MM.1S (cell line): ENCODE measurements around the gene ANGPTL3.

Experiments used
- DNase-seq: peaks from one replicate; pipeline ENCODE4 v3.0.0-alpha.2; 2015
- H2AFZ ChIP-seq: fragments of 300-600 bp; sonication (generic); 2 replicates; pipeline ENCODE4 v1.6.0; 2016; ENCODE audit warnings: antibody characterized with exemption, low read length
- H3F3A ChIP-seq: fragments of 300-600 bp; sonication (generic); 2 replicates; pipeline ENCODE4 v1.6.1; 2016; ENCODE audit warnings: mild to moderate bottlenecking, antibody characterized with exemption, low read length, moderate library complexity, mixed read lengths; ENCODE audit not compliant: insufficient read depth
- H3K27ac ChIP-seq: fragments of 300-600 bp; sonication (generic); 2 replicates; pipeline ENCODE4 v1.5.1; 2016; ENCODE audit warnings: mild to moderate bottlenecking, low read length
- H3K27me3 ChIP-seq: fragments of 300-600 bp; sonication (generic); replicated peaks from 2 replicates; pipeline ENCODE4 v1.6.0; 2016; ENCODE audit warnings: low read length; ENCODE audit not compliant: insufficient read depth
- H3K36me3 ChIP-seq: fragments of 300-600 bp; sonication (generic); replicated peaks from 2 replicates; pipeline ENCODE4 v1.6.1; 2016; ENCODE audit warnings: mild to moderate bottlenecking, low read length, mixed read lengths; ENCODE audit not compliant: insufficient read depth
- H3K4me1 ChIP-seq: fragments of 300-600 bp; sonication (generic); 2 replicates; pipeline ENCODE4 v1.6.1; 2016; ENCODE audit warnings: low read length, mixed read lengths
- H3K4me2 ChIP-seq: fragments of 300-600 bp; sonication (generic); 2 replicates; pipeline ENCODE4 v1.6.0; 2016; ENCODE audit warnings: low read depth, low read length
- H3K4me3 ChIP-seq: fragments of 300-600 bp; sonication (generic); 2 replicates; pipeline ENCODE4 v1.5.1; 2016; ENCODE audit warnings: low read length, mixed read lengths
- H3K79me2 ChIP-seq: fragments of 300-600 bp; sonication (generic); 2 replicates; pipeline ENCODE4 v1.6.1; 2016; ENCODE audit warnings: mixed run types, low read length, mixed read lengths
- H3K9ac ChIP-seq: fragments of 300-600 bp; sonication (generic); 2 replicates; pipeline ENCODE4 v1.6.1; 2016; ENCODE audit warnings: low read length, mixed read lengths
- H3K9me2 ChIP-seq: fragments of 300-600 bp; sonication (generic); replicated peaks from 2 replicates; pipeline ENCODE4 v1.6.1; 2016; ENCODE audit warnings: mild to moderate bottlenecking, low read length, mixed read lengths; ENCODE audit not compliant: insufficient read depth
- H3K9me3 ChIP-seq: fragments of 300-600 bp; sonication (generic); replicated peaks from 2 replicates; pipeline ENCODE4 v1.6.1; 2016; ENCODE audit warnings: mild to moderate bottlenecking, low read length, mixed read lengths; ENCODE audit not compliant: insufficient read depth
- H4K20me1 ChIP-seq: fragments of 300-600 bp; sonication (generic); 2 replicates; pipeline ENCODE4 v1.6.1; 2016; ENCODE audit warnings: mild to moderate bottlenecking, low read length, moderate library complexity, mixed read lengths; ENCODE audit not compliant: insufficient read depth
- EZH2 ChIP-seq: fragments of 300-600 bp; sonication (generic); optimal IDR thresholded peaks from 2 replicates; pipeline ENCODE3; 2017; ENCODE audit warnings: low read depth, mild to moderate bottlenecking, antibody characterized with exemption, low read length, mixed read lengths
- EZH2phosphoT487 ChIP-seq: fragments of 300-600 bp; sonication (generic); IDR thresholded peaks from 2 replicates; pipeline ENCODE4 v1.6.1; 2018; ENCODE audit warnings: antibody characterized with exemption, low read length
- TF ChIP-seq, protein P1 (sequence below): fragments of 300-600 bp; sonication (generic); IDR thresholded peaks from 2 replicates; pipeline ENCODE4 v1.5.1; 2016; ENCODE audit warnings: antibody characterized with exemption, low read length, mixed read lengths

ANGPTL3 gene

DNA sequence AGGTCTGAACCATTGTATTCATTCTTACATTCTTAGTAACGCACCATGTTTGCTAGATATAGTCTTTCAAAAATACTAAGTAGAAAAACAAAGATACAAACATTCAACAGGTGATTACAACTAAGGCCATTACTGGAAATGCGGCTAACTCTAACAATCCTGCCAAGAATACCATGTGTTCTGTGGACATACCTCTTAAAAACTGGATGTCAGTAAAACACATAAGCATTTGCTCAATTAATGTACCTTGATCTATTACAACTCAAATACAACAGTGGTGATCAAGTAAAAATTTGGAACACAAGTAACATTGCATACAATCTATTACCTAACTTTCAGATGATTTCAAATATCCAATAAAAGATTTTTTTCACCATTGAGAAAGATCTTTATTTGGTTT lies 15.4 kb downstream of the ANGPTL3 start:
- Histone ChIP-seq H3K9ac (no peak overlapping the region), H3K4me1 (no peaks in the 10 kb centered on the region), H3K79me2 (no peaks in the 10 kb centered on the region), H4K20me1 (no peaks in the 10 kb centered on the region), H3K4me3 (no peak overlapping the region), H3K27me3 (no peaks in the 10 kb centered on the region), H2AFZ (no peak overlapping the region), H3K9me3 (no peaks in the 10 kb centered on the region), H3K36me3 (no peaks in the 10 kb centered on the region), H3K4me2 (no peak overlapping the region), H3F3A (no peaks in the 10 kb centered on the region), H3K27ac (no peak overlapping the region), H3K9me2 (no peaks in the 10 kb centered on the region)
- TF ChIP-seq, protein P1, sequence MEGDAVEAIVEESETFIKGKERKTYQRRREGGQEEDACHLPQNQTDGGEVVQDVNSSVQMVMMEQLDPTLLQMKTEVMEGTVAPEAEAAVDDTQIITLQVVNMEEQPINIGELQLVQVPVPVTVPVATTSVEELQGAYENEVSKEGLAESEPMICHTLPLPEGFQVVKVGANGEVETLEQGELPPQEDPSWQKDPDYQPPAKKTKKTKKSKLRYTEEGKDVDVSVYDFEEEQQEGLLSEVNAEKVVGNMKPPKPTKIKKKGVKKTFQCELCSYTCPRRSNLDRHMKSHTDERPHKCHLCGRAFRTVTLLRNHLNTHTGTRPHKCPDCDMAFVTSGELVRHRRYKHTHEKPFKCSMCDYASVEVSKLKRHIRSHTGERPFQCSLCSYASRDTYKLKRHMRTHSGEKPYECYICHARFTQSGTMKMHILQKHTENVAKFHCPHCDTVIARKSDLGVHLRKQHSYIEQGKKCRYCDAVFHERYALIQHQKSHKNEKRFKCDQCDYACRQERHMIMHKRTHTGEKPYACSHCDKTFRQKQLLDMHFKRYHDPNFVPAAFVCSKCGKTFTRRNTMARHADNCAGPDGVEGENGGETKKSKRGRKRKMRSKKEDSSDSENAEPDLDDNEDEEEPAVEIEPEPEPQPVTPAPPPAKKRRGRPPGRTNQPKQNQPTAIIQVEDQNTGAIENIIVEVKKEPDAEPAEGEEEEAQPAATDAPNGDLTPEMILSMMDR, result no peak
- no peak for TF ChIP-seq EZH2phosphoT487
- no peak for TF ChIP-seq EZH2
- no peak for DNase-seq

DNA sequence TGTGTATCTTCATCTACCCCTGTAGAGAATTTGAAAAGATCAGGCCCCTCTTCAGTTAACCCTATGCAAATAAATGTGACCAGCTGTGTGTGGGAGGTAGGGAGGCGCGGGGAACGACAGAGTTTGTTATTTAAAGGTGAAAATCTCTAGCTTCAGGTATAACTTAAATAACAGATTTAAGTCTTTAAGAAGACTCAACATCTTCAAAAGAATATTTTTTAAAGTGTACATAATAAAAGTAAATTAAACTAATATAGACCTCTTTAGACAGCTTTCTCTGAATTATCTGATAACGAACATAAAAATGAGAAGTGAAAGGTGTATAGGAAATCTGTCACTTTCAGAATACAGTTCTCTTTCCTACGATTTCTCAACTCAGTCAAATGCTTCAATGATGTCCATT lies 16.0 kb downstream of the ANGPTL3 start:
- Histone ChIP-seq H3K4me3 (no peak overlapping the region), H3K79me2 (no peaks in the 10 kb centered on the region), H3K9me3 (no peaks in the 10 kb centered on the region), H3K9ac (no peak overlapping the region), H3K36me3 (no peaks in the 10 kb centered on the region), H3F3A (no peaks in the 10 kb centered on the region), H3K9me2 (no peaks in the 10 kb centered on the region), H3K4me2 (no peak overlapping the region), H3K27me3 (no peaks in the 10 kb centered on the region), H3K4me1 (no peaks in the 10 kb centered on the region), H4K20me1 (no peaks in the 10 kb centered on the region), H3K27ac (no peak overlapping the region), H2AFZ (no peak overlapping the region)
- no peak for DNase-seq
- no peak for TF ChIP-seq EZH2
- no peak for TF ChIP-seq EZH2phosphoT487
- TF ChIP-seq, protein P1, result no peak

DNA sequence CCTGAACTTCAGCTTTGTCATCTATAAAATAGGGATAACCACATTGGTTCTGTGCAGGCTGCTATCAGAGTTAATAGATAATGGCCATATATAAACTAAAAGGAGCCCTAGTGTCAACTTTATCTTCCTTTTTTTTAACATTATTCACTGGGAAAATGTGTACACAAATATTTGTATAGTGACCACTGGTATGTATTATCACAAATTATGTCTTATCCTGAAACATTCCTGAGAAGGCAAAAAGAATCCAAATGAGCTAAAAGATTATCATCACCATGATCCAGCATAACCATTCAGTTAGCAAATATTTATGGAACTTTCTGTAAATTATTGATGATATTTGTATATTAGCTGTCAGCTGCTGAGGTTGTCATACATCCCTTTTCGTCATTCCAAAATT lies 16.6 kb downstream of the ANGPTL3 start:
- no peak overlapping the region for H3K4me3 ChIP-seq
- no peaks in the 10 kb centered on the region for H3F3A ChIP-seq
- H3K9me3 ChIP-seq, result no peaks in the 10 kb centered on the region
- H3K9ac ChIP-seq, result no peak overlapping the region
- TF ChIP-seq, protein P1, result no peak
- no peak for TF ChIP-seq EZH2phosphoT487
- TF ChIP-seq EZH2, result no peak
- no peak overlapping the region for H3K27ac ChIP-seq
- no peaks in the 10 kb centered on the region for H4K20me1 ChIP-seq
- H3K79me2 ChIP-seq, result no peaks in the 10 kb centered on the region
- DNase-seq, result no peak
- no peaks in the 10 kb centered on the region for H3K36me3 ChIP-seq
- H3K4me2 ChIP-seq, result no peak overlapping the region
- no peaks in the 10 kb centered on the region for H3K9me2 ChIP-seq
- H3K27me3 ChIP-seq, result no peaks in the 10 kb centered on the region
- no peak overlapping the region for H2AFZ ChIP-seq
- H3K4me1 ChIP-seq, result no peaks in the 10 kb centered on the region
